OCI-M1 (cell line): ENCODE data around the gene SLC22A31.

Experiments
- DNase-seq: peaks from one replicate; lab custom pipeline; 2025; lab: John Stamatoyannopoulos, UW

Gene SLC22A31

DNA sequence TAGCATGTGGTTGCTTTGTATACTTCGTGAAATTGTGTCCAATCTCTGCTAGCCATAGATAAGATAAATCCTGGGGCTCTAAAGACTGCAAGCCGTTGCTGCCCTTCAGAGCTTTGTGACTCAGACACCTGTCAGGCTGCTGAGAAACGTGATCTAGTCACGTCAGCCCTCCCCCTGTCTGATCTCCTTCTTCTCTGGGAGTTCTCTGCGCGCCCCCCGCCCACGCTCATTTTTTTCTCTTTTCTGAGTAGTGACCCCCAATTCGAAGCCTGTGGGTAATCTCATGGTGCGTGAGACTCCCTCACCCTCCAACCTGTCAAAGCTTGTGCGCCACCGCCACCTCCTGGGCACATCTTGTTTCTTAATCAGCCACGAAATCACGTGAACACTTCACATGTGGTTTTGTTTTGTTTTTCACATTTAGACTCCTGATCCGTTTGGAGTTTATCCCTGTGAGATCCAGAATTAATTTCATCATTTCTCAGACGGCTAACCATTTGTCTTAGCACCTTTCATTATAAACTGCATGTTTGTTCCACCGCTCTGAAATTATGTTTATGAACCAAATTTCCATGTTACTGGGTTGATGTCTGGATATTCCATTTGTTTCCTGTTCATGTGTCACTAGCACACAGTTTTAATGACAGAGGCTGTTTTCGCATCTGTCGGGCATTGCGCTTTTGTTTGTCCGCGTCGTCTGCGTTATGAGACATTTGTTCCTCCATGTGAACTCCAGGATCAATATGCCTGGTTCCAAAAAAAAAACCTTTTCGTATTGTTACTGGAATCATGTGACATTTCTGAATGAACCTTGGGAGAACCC is 16.2 kb upstream of the SLC22A31 start:
- DNase-seq, result peak; percentile 89

DNA sequence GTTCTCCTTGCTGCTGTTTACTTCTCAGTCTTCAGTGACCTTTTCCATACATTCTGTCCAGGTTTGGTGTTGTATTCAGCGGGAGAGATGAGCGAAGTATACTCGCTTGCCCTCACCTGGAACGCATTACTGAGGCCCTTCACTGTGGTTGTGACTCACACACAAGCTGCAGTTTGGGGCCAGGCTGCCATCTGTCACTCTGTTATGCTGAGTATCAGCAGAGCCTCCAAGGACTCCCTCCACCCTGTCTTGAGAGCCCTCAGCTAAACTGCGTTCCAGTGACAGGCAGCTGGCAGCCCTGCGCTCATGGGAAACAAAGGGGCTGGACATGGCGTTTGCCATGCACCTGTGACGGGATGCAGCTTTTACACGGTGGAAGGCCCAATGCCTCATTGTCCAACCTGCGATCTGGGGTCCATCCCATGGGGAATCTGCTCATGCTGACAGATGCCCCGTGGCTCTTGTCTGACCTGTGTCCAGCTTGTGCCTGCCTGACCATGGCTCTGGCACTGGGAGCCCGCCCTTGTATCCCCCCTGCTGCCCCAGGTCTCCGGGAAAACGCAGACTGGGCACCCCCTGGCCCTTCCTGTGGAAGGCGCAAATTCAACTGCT is 10.7 kb upstream of the SLC22A31 start:
- DNase-seq, result no peak

DNA sequence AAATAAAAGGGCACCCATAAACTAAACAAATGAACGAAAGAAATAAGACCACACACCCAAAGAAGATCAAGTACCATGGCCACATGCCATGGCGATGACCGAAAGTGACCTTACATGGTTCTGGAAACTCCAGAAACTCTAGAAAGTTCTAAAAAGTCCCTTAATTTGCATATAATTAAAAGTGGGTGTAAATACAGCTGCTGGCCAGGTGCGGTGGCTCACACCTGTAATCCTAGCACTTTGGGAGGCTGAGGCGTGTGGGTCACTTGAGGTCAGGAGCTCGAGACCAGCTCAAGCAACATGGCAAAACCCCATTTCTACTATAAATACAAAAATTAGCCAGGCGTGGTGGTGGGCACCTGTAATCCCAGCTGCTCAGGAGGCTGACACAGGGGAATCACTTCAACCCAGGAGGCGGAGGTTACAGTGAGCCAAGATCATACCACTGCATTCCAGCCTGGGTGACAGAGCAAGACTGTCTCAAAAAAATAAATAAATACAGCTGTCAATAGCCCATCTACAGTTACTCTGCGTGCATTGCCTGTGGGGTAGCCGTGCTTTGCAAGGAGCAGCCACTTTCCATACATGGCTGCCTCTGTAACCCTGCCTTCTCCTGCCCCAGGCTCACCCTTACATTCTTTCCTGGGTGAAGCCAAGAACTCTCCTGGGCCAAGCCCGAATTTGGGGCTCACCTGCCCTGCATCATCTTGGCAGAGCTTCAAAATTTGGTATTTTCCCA is 10.0 kb upstream of the SLC22A31 start:
- DNase-seq, result no peak

- no peak for DNase-seq
These were observed 9.2 kb upstream of the SLC22A31 start for GRCh38 chr16:89209522-89210044.

DNA sequence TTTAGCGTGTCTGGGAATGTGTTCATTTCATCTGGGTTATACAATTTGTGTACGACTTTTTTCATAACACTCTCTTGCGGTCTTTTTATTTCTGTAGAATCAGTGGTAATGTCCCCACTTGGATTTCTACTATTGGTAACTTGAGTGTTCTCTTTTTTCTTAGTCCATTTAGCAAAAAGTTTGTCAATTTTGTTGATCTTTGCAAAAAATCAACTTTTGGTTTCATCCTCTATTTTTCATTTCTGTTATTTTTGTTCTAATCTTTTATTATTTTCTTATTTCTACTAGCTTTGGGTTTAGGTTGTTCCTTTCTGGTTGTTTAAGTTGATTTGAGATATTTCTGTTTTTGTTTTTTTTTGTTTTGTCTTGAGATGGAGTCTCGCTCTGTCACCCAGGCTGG is 7.7 kb upstream of the SLC22A31 start:
- no peak for DNase-seq

- DNase-seq, result no peak
These were observed 2.3 kb upstream of the SLC22A31 start for GRCh38 chr16:89202422-89203215.

GRCh38 chr16:89201439-89202377 is 1.4 kb upstream of the SLC22A31 start:
- peak; percentile 5 for DNase-seq

GRCh38 chr16:89200850-89201411 is 594 bp upstream of the SLC22A31 start:
- DNase-seq, result no peak

DNA sequence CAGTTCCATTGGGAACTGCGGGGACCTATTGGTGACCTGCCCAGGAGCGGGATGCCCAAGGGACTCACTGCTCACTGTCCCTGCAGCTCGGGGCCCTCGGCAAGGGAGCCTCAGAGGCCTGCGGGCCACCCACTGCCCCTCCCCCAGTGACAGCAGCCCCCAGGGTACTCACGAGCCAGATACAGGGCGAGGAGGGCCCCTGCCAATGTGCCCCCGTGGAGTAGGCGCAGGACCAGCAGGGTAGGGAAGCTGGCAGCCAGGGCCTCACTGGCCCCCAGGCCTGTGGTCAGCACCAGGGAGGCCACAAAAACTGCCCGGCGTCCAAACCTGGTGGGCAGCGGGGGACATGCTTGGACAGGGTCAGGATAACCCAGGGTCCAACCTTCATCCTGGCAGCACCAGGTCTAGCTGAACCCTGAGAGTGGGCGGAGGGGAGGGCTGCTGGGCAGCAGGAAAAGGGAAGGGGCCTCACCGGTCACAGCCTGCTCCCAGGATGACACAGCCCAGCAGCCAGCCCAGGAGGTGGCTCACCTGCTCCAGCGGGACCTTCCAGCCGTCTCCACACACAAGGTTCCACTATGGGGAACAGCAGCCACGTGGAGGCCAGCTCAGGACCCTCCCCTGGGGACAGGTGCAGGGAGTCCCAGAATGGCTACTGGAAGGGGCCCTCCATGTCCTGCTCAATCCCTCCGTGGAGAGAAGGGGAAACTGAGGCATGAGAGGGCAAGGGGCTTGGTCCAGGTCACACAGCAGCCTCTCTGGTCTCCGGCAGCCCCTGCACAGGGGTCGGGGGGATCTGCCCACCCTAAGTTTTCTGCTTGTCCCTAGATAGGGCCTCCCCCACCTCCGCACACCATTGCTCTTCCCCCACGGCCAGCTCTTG is 855 bp downstream of the SLC22A31 start:
- no peak for DNase-seq

DNA sequence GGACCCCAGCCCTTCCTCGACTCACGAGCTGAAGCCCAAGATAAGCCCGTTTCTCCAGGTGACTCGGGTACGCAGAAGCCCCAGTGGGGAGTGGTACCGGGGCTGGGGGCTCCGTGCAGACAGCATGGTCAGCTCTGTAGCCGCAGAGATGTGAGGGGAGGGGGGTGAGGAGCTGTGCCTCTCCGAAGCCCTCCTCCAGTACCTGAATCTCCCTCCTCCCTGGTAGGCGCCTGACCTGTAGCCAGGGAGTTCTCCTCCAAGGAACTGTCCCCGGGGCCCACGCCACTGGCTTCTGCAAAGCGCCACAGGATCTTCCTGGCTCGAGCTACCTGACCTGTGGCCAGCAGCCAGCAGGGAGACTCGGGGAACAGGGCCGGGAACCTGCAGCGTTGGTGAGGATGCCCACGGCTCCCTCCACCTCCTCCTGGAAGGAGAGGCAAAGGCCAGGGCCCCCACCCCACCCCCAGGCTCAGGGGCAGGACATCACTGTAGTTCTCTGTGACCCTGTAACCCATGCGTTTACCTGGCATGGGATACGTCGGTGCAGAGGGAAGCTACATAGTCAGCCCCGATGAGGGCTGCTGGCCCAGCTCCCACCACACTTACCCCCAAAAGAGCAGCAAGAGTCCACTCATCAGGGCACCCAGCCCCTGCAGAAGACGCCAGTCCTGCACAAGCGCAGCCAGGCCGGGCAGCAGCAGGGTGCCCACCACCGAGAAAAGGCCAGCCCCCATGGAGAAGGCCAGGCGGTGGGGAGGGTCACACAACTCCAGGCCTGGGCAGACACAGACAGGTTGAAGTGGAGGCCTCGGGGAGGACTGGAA is 1.7 kb downstream of the SLC22A31 start:
- no peak for DNase-seq

DNA sequence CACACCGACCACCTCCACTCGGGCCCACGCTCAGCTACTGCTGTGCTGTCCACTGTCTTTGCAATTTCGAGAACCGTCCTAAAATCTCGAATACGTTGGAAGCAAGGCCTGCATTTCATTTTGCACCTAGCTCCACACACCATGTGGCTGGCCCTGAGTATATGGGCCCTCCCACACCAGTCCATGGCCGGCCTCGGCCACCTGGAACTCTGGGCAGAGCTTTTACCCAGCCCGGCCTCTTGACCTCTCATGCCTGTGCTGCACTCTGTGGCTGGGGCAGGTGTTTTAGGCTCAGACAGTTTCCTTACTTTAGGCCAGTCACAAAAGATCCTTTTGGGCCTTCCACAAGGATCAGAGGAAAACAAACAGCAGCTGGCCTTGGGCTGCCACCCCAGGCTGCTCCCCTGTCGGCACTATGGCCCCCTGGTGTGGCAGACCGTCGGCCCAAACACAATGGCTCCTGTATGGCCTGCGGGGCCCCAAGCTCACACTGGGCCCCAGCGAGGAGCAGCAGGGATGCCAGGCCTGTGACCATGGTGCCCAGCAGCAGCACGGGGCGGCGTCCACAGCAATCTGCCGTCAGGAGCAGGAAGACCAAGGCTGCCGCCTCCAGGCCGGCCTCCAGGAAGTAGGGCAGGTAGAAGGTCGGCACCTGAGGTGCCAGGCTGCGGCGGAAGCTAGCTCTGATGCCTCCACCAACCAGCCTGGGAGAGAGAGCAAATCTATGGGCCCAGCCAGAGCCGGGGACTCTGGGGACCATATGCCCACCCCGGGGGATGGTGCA is 2.5 kb downstream of the SLC22A31 start:
- DNase-seq, result no peak

GRCh38 chr16:89197033-89197632 is 3.2 kb downstream of the SLC22A31 start:
- no peak for DNase-seq

DNA sequence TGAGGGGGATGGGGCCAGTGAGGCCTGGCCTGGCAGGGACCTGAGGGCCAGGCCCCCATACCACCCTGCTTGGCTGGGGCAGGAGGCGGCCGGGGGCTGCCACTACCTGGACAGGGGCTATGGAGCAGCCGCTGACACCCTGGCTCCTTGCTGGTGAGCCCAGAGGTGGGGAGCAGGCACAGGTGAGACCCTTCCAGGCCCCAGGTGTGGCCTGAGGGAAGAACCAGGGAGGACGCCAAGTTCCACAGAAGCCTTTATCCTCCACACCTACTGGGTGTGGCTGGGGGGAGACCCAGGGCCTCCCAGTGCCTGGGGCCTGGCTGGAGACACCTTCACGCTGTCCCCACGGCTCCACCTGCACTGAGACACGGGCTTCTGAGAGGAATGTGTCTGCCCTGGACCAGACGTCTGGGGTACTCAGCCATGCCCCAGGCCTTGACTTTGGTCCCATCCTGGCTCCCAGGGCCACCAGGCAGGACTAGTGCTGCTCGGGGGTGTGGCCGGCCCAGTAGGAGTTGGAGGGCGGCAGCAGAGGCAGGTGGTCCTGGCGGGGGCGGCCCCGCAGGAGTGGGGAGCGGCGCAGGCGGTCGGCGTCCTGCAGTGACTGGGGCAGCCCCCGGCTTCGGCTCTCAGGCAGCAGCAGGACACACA is 4.7 kb downstream of the SLC22A31 start:
- DNase-seq, result no peak

- no peak for DNase-seq
These were observed 5.7 kb downstream of the SLC22A31 start for GRCh38 chr16:89194340-89195311.

GRCh38 chr16:89193576-89194293 is 6.6 kb downstream of the SLC22A31 start:
- no peak for DNase-seq
